ENCODE results near the gene PDGFC. TPM values are rescaled to one million over a fixed set of nuclear protein-coding genes. Genes with fewer than 3 reads are reported as not detected.

Gene PDGFC
- polyA plus RNA-seq, 3 donors from 2014 or later: 0.09 TPM; not detected in 1

GRCh38 chr4:156764846-156765245 lies 206.8 kb downstream of the PDGFC start:
- DNase-seq: no peak
- no peaks in the 10 kb centered on the region for H3K27me3 Mint-ChIP-seq (ENCODE audit: low read depth in 3 of 3)
- no peaks in the 10 kb centered on the region for H3K4me1 Mint-ChIP-seq
- no peak overlapping the region for H3K4me3 Mint-ChIP-seq
- no peaks in the 10 kb centered on the region for H3K36me3 Mint-ChIP-seq
- no peak overlapping the region for H3K27ac Mint-ChIP-seq
- peaks cover 0 to 16% (median 7%) of the 10 kb centered on the region in 6 donors for H3K9me3 Mint-ChIP-seq

GRCh38 chr4:156764145-156764544 lies 207.5 kb downstream of the PDGFC start:
- Mint-ChIP-seq H3K36me3 (no peaks in the 10 kb centered on the region), H3K27ac (no peak overlapping the region), H3K9me3 (peaks cover 0 to 13% (median 7%) of the 10 kb centered on the region in 6 donors), H3K27me3 (ENCODE audit: low read depth in 3 of 3) (no peaks in the 10 kb centered on the region), H3K4me3 (no peak overlapping the region), H3K4me1 (no peaks in the 10 kb centered on the region)
- no peak for DNase-seq

- H3K4me1 Mint-ChIP-seq: no peaks in the 10 kb centered on the region
- DNase-seq: no peak
- no peak overlapping the region for H3K4me3 Mint-ChIP-seq
- H3K9me3 Mint-ChIP-seq: peaks cover 0 to 18% (median 7%) of the 10 kb centered on the region in 6 donors
- no peak overlapping the region for H3K27ac Mint-ChIP-seq
- no peaks in the 10 kb centered on the region for H3K27me3 Mint-ChIP-seq (ENCODE audit: low read depth in 3 of 3)
- H3K36me3 Mint-ChIP-seq: no peaks in the 10 kb centered on the region
These were observed 208.1 kb downstream of the PDGFC start for GRCh38 chr4:156763511-156763910.

- DNase-seq: no peak
- no peaks in the 10 kb centered on the region for H3K36me3 Mint-ChIP-seq
- peaks cover 2 to 21% (median 13%) of the 10 kb centered on the region in 6 donors for H3K9me3 Mint-ChIP-seq
- H3K4me1 Mint-ChIP-seq: no peaks in the 10 kb centered on the region
- no peak overlapping the region for H3K4me3 Mint-ChIP-seq
- no peaks in the 10 kb centered on the region for H3K27me3 Mint-ChIP-seq (ENCODE audit: low read depth in 3 of 3)
- no peak overlapping the region for H3K27ac Mint-ChIP-seq
These were observed 208.7 kb downstream of the PDGFC start for GRCh38 chr4:156762851-156763250.

- DNase-seq: no peak
- Mint-ChIP-seq H3K9me3 (peaks cover 7 to 28% (median 17%) of the 10 kb centered on the region in 6 donors), H3K27ac (no peak overlapping the region)
These were observed 215.5 kb downstream of the PDGFC start for GRCh38 chr4:156756118-156756517.

GRCh38 chr4:156754832-156755570 lies 216.6 kb downstream of the PDGFC start:
- Mint-ChIP-seq H3K36me3 (no peaks in the 10 kb centered on the region), H3K27ac (no peak overlapping the region), H3K4me1 (no peaks in the 10 kb centered on the region), H3K9me3 (peaks cover 7 to 31% (median 19%) of the 10 kb centered on the region in 6 donors), H3K4me3 (no peak overlapping the region), H3K27me3 (ENCODE audit: low read depth in 3 of 3) (no peaks in the 10 kb centered on the region)
- no peak for DNase-seq

More at GRCh38 chr4:156756118-156756517, 215.5 kb downstream of the PDGFC start:
- no peaks in the 10 kb centered on the region for H3K27me3 Mint-ChIP-seq (ENCODE audit: low read depth in 3 of 3)
- H3K4me1 Mint-ChIP-seq: no peaks in the 10 kb centered on the region
- H3K36me3 Mint-ChIP-seq: no peaks in the 10 kb centered on the region
- no peak overlapping the region for H3K4me3 Mint-ChIP-seq

GRCh38 chr4:156751486-156751885 lies 220.1 kb downstream of the PDGFC start:
- Mint-ChIP-seq H3K27ac (no peak overlapping the region), H3K4me1 (no peaks in the 10 kb centered on the region), H3K4me3 (no peak overlapping the region), H3K9me3 (peaks cover 7 to 30% (median 21%) of the 10 kb centered on the region in 6 donors), H3K27me3 (ENCODE audit: low read depth in 3 of 3) (no peaks in the 10 kb centered on the region), H3K36me3 (no peaks in the 10 kb centered on the region)
- DNase-seq: no peak

GRCh38 chr4:156749426-156750403 lies 221.9 kb downstream of the PDGFC start:
- H3K36me3 Mint-ChIP-seq: no peaks in the 10 kb centered on the region
- peaks cover 7 to 37% (median 17%) of the 10 kb centered on the region in 6 donors for H3K9me3 Mint-ChIP-seq
- H3K27me3 Mint-ChIP-seq (ENCODE audit: low read depth in 3 of 3): no peaks in the 10 kb centered on the region
- no peak for DNase-seq
- H3K4me1 Mint-ChIP-seq: no peaks in the 10 kb centered on the region
- no peak overlapping the region for H3K4me3 Mint-ChIP-seq
- no peak overlapping the region for H3K27ac Mint-ChIP-seq

GRCh38 chr4:156746111-156746510 lies 225.5 kb downstream of the PDGFC start:
- H3K36me3 Mint-ChIP-seq: peaks cover 0 to 3% (median 0%) of the 10 kb centered on the region in 3 donors

GRCh38 chr4:156738766-156739165 lies 232.8 kb downstream of the PDGFC start:
- H3K4me1 Mint-ChIP-seq: no peaks in the 10 kb centered on the region
- H3K9me3 Mint-ChIP-seq: peaks cover 11 to 53% (median 20%) of the 10 kb centered on the region in 6 donors
- no peaks in the 10 kb centered on the region for H3K27me3 Mint-ChIP-seq (ENCODE audit: low read depth in 3 of 3)
- no peak overlapping the region for H3K27ac Mint-ChIP-seq
- DNase-seq: no peak
- H3K4me3 Mint-ChIP-seq: no peak overlapping the region
- H3K36me3 Mint-ChIP-seq: peaks cover 0 to 3% (median 3%) of the 10 kb centered on the region in 3 donors

More at GRCh38 chr4:156746111-156746510, 225.5 kb downstream of the PDGFC start:
- no peak for DNase-seq
- no peak overlapping the region for H3K4me3 Mint-ChIP-seq
- peaks cover 11 to 42% (median 22%) of the 10 kb centered on the region in 6 donors for H3K9me3 Mint-ChIP-seq
- H3K27ac Mint-ChIP-seq: no peak overlapping the region
- H3K4me1 Mint-ChIP-seq: no peaks in the 10 kb centered on the region
- H3K27me3 Mint-ChIP-seq (ENCODE audit: low read depth in 3 of 3): no peaks in the 10 kb centered on the region

GRCh38 chr4:156734965-156735895 lies 236.4 kb downstream of the PDGFC start:
- H3K27me3 Mint-ChIP-seq (ENCODE audit: low read depth in 3 of 3): peaks cover 0 to 2% (median 0%) of the 10 kb centered on the region in 3 donors
- peaks cover 0 to 10% (median 0%) of the 10 kb centered on the region in 3 donors for H3K36me3 Mint-ChIP-seq
- H3K4me1 Mint-ChIP-seq: no peaks in the 10 kb centered on the region
- H3K27ac Mint-ChIP-seq: no peak overlapping the region
- H3K9me3 Mint-ChIP-seq: peaks cover 18 to 58% (median 26%) of the 10 kb centered on the region in 6 donors
- DNase-seq: no peak
- no peak overlapping the region for H3K4me3 Mint-ChIP-seq

GRCh38 chr4:156733582-156733981 lies 238.0 kb downstream of the PDGFC start:
- Mint-ChIP-seq H3K4me1 (no peaks in the 10 kb centered on the region), H3K27me3 (ENCODE audit: low read depth in 3 of 3) (peaks cover 0 to 2% (median 1%) of the 10 kb centered on the region in 3 donors), H3K27ac (no peak overlapping the region), H3K36me3 (peaks cover 0 to 10% (median 0%) of the 10 kb centered on the region in 3 donors), H3K4me3 (no peak overlapping the region), H3K9me3 (peaks cover 20 to 69% (median 32%) of the 10 kb centered on the region in 6 donors)
- DNase-seq: no peak

GRCh38 chr4:156732634-156733033 lies 239.0 kb downstream of the PDGFC start:
- peaks cover 20 to 61% (median 34%) of the 10 kb centered on the region in 6 donors for H3K9me3 Mint-ChIP-seq
- H3K4me1 Mint-ChIP-seq: no peaks in the 10 kb centered on the region
- H3K36me3 Mint-ChIP-seq: peaks cover 0 to 10% (median 0%) of the 10 kb centered on the region in 3 donors
- H3K4me3 Mint-ChIP-seq: no peak overlapping the region
- no peak for DNase-seq
- peaks cover 0 to 2% (median 1%) of the 10 kb centered on the region in 3 donors for H3K27me3 Mint-ChIP-seq (ENCODE audit: low read depth in 3 of 3)
- H3K27ac Mint-ChIP-seq: no peak overlapping the region
